ENCODE measurements around the gene MDFIC.
A peak's percentile ranks its signal among the peaks of the same experiment; 100 is the strongest.

The MDFIC gene

GRCh38 chr7:114928060-114928459 is 6.2 kb downstream of the MDFIC start:
- DNase-seq, result no peak

- no peak for DNase-seq
These were observed 7.7 kb downstream of the MDFIC start for GRCh38 chr7:114929570-114929969.

- no peak for DNase-seq
These were observed 8.3 kb downstream of the MDFIC start for GRCh38 chr7:114930107-114930661.

- peak; percentile 33 for DNase-seq
These were observed 9.1 kb downstream of the MDFIC start for GRCh38 chr7:114930829-114931655.

GRCh38 chr7:114931656-114932011 is 9.7 kb downstream of the MDFIC start:
- DNase-seq, result peak; percentile 56

GRCh38 chr7:114932991-114933390 is 11.1 kb downstream of the MDFIC start:
- DNase-seq, result no peak

GRCh38 chr7:114933658-114934057 is 11.8 kb downstream of the MDFIC start:
- no peak for DNase-seq

- no peak for DNase-seq
These were observed 12.2 kb downstream of the MDFIC start for GRCh38 chr7:114934086-114934485.

- DNase-seq, result no peak
These were observed 12.8 kb downstream of the MDFIC start for GRCh38 chr7:114934713-114935112.

GRCh38 chr7:114936471-114936870 is 14.6 kb downstream of the MDFIC start:
- no peak for DNase-seq

- no peak for DNase-seq
These were observed 15.6 kb downstream of the MDFIC start for GRCh38 chr7:114937446-114937845.

- no peak for DNase-seq
These were observed 16.9 kb downstream of the MDFIC start for GRCh38 chr7:114938785-114939184.

GRCh38 chr7:114939484-114940097 is 17.7 kb downstream of the MDFIC start:
- peak; percentile 37 for DNase-seq

- no peak for DNase-seq
These were observed 18.3 kb downstream of the MDFIC start for GRCh38 chr7:114940220-114940619.

- no peak for DNase-seq
These were observed 19.8 kb downstream of the MDFIC start for GRCh38 chr7:114941692-114942091.

GRCh38 chr7:114942446-114943175 is 20.7 kb downstream of the MDFIC start:
- DNase-seq, result no peak

GRCh38 chr7:114943530-114943929 is 21.6 kb downstream of the MDFIC start:
- no peak for DNase-seq

- no peak for DNase-seq
These were observed 22.3 kb downstream of the MDFIC start for GRCh38 chr7:114943953-114944744.

- DNase-seq, result no peak
These were observed 23.1 kb downstream of the MDFIC start for GRCh38 chr7:114944745-114945625.

- no peak for DNase-seq
These were observed 27.3 kb downstream of the MDFIC start for GRCh38 chr7:114949231-114949630.

GRCh38 chr7:114952296-114952695 is 30.4 kb downstream of the MDFIC start:
- no peak for DNase-seq

- DNase-seq, result peak; percentile 14
These were observed 31.8 kb downstream of the MDFIC start for GRCh38 chr7:114953724-114954123.

Measured in CD4-positive, alpha-beta T cell treated with Interleukin-12 subunit alpha and Interleukin-12 subunit beta, for 1 hour (primary cell).